Prostate gland (tissue), 2 donors: Measurements from ENCODE around the gene C10orf88.

Experiments
- CTCF ChIP-seq, 4 experiments: fragments of 200-600 bp in 2 of 4; fragments of 450-650 bp in 2 of 4; sonication (generic) in 2 of 4; IDR thresholded peaks; 1 replicate in 3 of 4; 2 replicates in 1 of 4; pipeline ENCODE4 v1.5.1; 2016 to 2019; ENCODE audit warnings: antibody characterized with exemption in 4 of 4, mild to moderate bottlenecking in 2 of 4, moderate library complexity in 2 of 4
- POLR2A ChIP-seq: fragments of 450-650 bp; IDR thresholded peaks from one replicate; pipeline ENCODE4 v1.6.1; 2016; ENCODE audit warnings: antibody characterized with exemption, mild to moderate bottlenecking

GRCh38 chr10:122931088-122931906, 22.7 kb downstream of the C10orf88 start:
- TF ChIP-seq CTCF (IDR thresholded peaks at IDR 0.05) (no peak), POLR2A (no peak)
